Measurements from ENCODE around the gene CPEB3.
"Not testable (repeated sequence)": the region's sequence is repeated elsewhere in the genome, so short reads cannot be mapped to it uniquely, and the experiment has no call there.

CPEB3 gene

GRCh38 chr10:92142949-92143348 is 147.9 kb downstream of the CPEB3 start:
- no peak for DNase-seq (ENCODE audit: low read depth)

- DNase-seq (ENCODE audit: low read depth): no peak
Measured at GRCh38 chr10:92142512-92142911, 148.4 kb downstream of the CPEB3 start.

- not testable (repeated sequence) for DNase-seq (ENCODE audit: low read depth)
Measured at GRCh38 chr10:92141147-92141546, 149.7 kb downstream of the CPEB3 start.

GRCh38 chr10:92134049-92134448 is 156.8 kb downstream of the CPEB3 start:
- DNase-seq (ENCODE audit: low read depth): not testable (repeated sequence)

- DNase-seq (ENCODE audit: low read depth): no peak
Measured at GRCh38 chr10:92131275-92131820, 159.5 kb downstream of the CPEB3 start.

GRCh38 chr10:92130622-92131274 is 160.1 kb downstream of the CPEB3 start:
- DNase-seq (ENCODE audit: low read depth): no peak

GRCh38 chr10:92126100-92126650 is 164.7 kb downstream of the CPEB3 start:
- DNase-seq (ENCODE audit: low read depth): no peak

GRCh38 chr10:92125144-92125543 is 165.7 kb downstream of the CPEB3 start:
- DNase-seq (ENCODE audit: low read depth): no peak

- no peak for DNase-seq (ENCODE audit: low read depth)
Measured at GRCh38 chr10:92124616-92125143, 166.2 kb downstream of the CPEB3 start.

- no peak for DNase-seq (ENCODE audit: low read depth)
Measured at GRCh38 chr10:92124020-92124419, 166.9 kb downstream of the CPEB3 start.

GRCh38 chr10:92122941-92123450 is 167.9 kb downstream of the CPEB3 start:
- DNase-seq (ENCODE audit: low read depth): no peak

- DNase-seq (ENCODE audit: low read depth): no peak
Measured at GRCh38 chr10:92121686-92122492, 169.0 kb downstream of the CPEB3 start.

GRCh38 chr10:92119340-92119739 is 171.5 kb downstream of the CPEB3 start:
- DNase-seq (ENCODE audit: low read depth): no peak

- not testable (repeated sequence) for DNase-seq (ENCODE audit: low read depth)
Measured at GRCh38 chr10:92114917-92115316, 176.0 kb downstream of the CPEB3 start.

GRCh38 chr10:92113911-92114600 is 176.8 kb downstream of the CPEB3 start:
- DNase-seq (ENCODE audit: low read depth): no peak

GRCh38 chr10:92112462-92112861 is 178.4 kb downstream of the CPEB3 start:
- no peak for DNase-seq (ENCODE audit: low read depth)

GRCh38 chr10:92111336-92111939 is 179.4 kb downstream of the CPEB3 start:
- DNase-seq (ENCODE audit: low read depth): no peak

- no peak for DNase-seq (ENCODE audit: low read depth)
Measured at GRCh38 chr10:92110039-92110794, 180.7 kb downstream of the CPEB3 start.

GRCh38 chr10:92108747-92109146 is 182.1 kb downstream of the CPEB3 start:
- DNase-seq (ENCODE audit: low read depth): no peak

- no peak for DNase-seq (ENCODE audit: low read depth)
Measured at GRCh38 chr10:92108120-92108519, 182.8 kb downstream of the CPEB3 start.
